HepG2 (cell line): ENCODE data around the gene FSCN2. TPM values are rescaled to one million over a fixed set of nuclear protein-coding genes. Genes with fewer than 3 reads are reported as not detected.

Source experiments
- BATF2 ChIP-seq: sonication (generic); formaldehyde crosslinking; IDR thresholded peaks from 2 replicates; pipeline ENCODE4 v1.8.0; 2022; ENCODE audit warnings: mild to moderate bottlenecking, missing genetic modification reagents, moderate library complexity
- EP300 ChIP-seq, 3 experiments: sonication (generic) in 1 of 3; formaldehyde crosslinking in 1 of 3; IDR thresholded peaks; 2 replicates each; pipeline versions ENCODE4 v1.5.1 to v1.6.1; 2011 to 2020; ENCODE audit warnings: low read depth in 2 of 3, low read length in 2 of 3, borderline replicate concordance in 1 of 3, improper control_type of control experiment in 1 of 3, mild to moderate bottlenecking in 1 of 3, missing genetic modification reagents in 1 of 3, moderate library complexity in 1 of 3
- HDAC6 ChIP-seq: fragments of 200-600 bp; sonication (generic); IDR thresholded peaks from 2 replicates; pipeline ENCODE4 v1.7.0; 2017; ENCODE audit warnings: mild to moderate bottlenecking, antibody characterized with exemption, low read length, low read depth
- KDM3A ChIP-seq: IDR thresholded peaks from 2 replicates; pipeline ENCODE4 v1.6.1; 2018; ENCODE audit warnings: low read depth, missing compliant biosample characterization
- KIAA2018 ChIP-seq: sonication (generic); formaldehyde crosslinking; IDR thresholded peaks from 2 replicates; pipeline ENCODE4 v1.5.0; 2020; ENCODE audit warnings: mild to moderate bottlenecking, missing genetic modification reagents, borderline replicate concordance
- MED8 ChIP-seq: sonication (generic); formaldehyde crosslinking; IDR thresholded peaks from 2 replicates; pipeline ENCODE4 v1.8.1; 2023; ENCODE audit warnings: mild to moderate bottlenecking, missing genetic modification reagents; ENCODE audit not compliant: insufficient replicate concordance
- MTF1 ChIP-seq: sonication (generic); formaldehyde crosslinking; IDR thresholded peaks from 2 replicates; pipeline ENCODE4 v1.5.0; 2020; ENCODE audit warnings: missing genetic modification reagents
- NFYB ChIP-seq: sonication (generic); formaldehyde crosslinking; IDR thresholded peaks from 2 replicates; pipeline ENCODE4 v1.4.0; 2020; ENCODE audit warnings: missing genetic modification reagents
- TFE3 ChIP-seq: IDR thresholded peaks from 2 replicates; pipeline ENCODE4 v1.6.1; 2016
- ZIK1 ChIP-seq: sonication (generic); formaldehyde crosslinking; IDR thresholded peaks from 2 replicates; pipeline ENCODE4 v1.5.0; 2020; ENCODE audit warnings: mild to moderate bottlenecking, low read depth, missing genetic modification reagents, borderline replicate concordance
- ZNF546 ChIP-seq: sonication (generic); formaldehyde crosslinking; conservative IDR thresholded peaks from 2 replicates; pipeline ENCODE4 v1.8.1; 2023; ENCODE audit warnings: mild to moderate bottlenecking, missing genetic modification reagents
- ZNF660 ChIP-seq: sonication (generic); formaldehyde crosslinking; IDR thresholded peaks from 2 replicates; pipeline ENCODE4 v1.5.1; 2020; ENCODE audit warnings: mild to moderate bottlenecking, low read depth, missing genetic modification reagents, borderline replicate concordance
- polyA plus RNA-seq, 8 experiments: library from polyadenylated mRNA; depleted of rRNA in 3 of 8; stranded (reverse) in 7 of 8; unstranded in 1 of 8; fragments of >200 nt; fragmentation: Illumina TruSeq in 4 of 8; extraction: Trizol in 4 of 8; gene quantifications; 2 replicates each; pipeline versions ENCODE4 v1.2.1 to v1.2.3, GENCODE V29; 2011 to 2016; ENCODE audit warnings: low read depth in 4 of 8, missing spikeins in 1 of 8, mixed read lengths in 1 of 8; ENCODE audit not compliant: insufficient read depth in 1 of 8
- total RNA-seq, 5 experiments: library from RNA; depleted of rRNA; stranded (reverse); fragments of >200 nt; fragmentation: Illumina TruSeq; extraction: Trizol; gene quantifications; 2 replicates each; pipeline ENCODE4 v1.2.3, GENCODE V29; 2016; ENCODE audit warnings: low read depth in 1 of 5

The FSCN2 gene
- total and polyA plus RNA-seq, 2 of the 13 experiments (the other 11 are each of a cell fraction or from before 2014, with no cell fraction given) = 0.09 TPM; not detected in 1

- TF ChIP-seq ZIK1 (CRISPR knock-in tag) (no peak), KDM3A (CRISPR knock-in tag) (no peak), HDAC6 (no peak), MTF1 (no peak), MED8 (CRISPR knock-in tag) (peak; percentile 55), EP300 (IDR thresholded peaks at IDR 0.05; ENCODE audit: low read depth in 2 of 2, low read length in 2 of 2) (0 out of 4 replicates have a peak, but pooled peaks of 1 of the 2 experiments have one; percentile 25), EP300 (CRISPR knock-in tag; IDR thresholded peaks at IDR 0.05; ENCODE audit: borderline replicate concordance) (no peak), NFYB (CRISPR knock-in tag) (0 out of 2 replicates have a peak, but pooled peaks have one; percentile 3), ZNF546 (no peak), ZNF660 (CRISPR knock-in tag) (no peak), KIAA2018 (CRISPR knock-in tag) (no peak), TFE3 (no peak), BATF2 (CRISPR knock-in tag) (no peak)
Measured at GRCh38 chr17:81514739-81515529, 13.2 kb upstream of the FSCN2 start (continued).
